Fibroblast of pulmonary artery (primary cell): ENCODE results near the gene ICAM3.
A peak's percentile ranks its signal among the peaks of the same experiment; 100 is the strongest.

Experiments
- DNase-seq: peaks from one replicate; pipeline ENCODE4 v3.0.0-alpha.2; 2010; ENCODE audit warnings: low read depth
- H3K4me3 ChIP-seq: replicated peaks from 2 replicates; pipeline ENCODE4 v1.5.1; 2011; ENCODE audit warnings: low read depth, mild to moderate bottlenecking, control low read depth, low read length, moderate library complexity
- TF ChIP-seq, protein P1 (sequence below): IDR thresholded peaks from 2 replicates; pipeline ENCODE4 v1.5.1; 2011; ENCODE audit warnings: mild to moderate bottlenecking, control low read depth, low read length, inconsistent platforms; ENCODE audit errors: missing control alignments

Gene ICAM3

DNA sequence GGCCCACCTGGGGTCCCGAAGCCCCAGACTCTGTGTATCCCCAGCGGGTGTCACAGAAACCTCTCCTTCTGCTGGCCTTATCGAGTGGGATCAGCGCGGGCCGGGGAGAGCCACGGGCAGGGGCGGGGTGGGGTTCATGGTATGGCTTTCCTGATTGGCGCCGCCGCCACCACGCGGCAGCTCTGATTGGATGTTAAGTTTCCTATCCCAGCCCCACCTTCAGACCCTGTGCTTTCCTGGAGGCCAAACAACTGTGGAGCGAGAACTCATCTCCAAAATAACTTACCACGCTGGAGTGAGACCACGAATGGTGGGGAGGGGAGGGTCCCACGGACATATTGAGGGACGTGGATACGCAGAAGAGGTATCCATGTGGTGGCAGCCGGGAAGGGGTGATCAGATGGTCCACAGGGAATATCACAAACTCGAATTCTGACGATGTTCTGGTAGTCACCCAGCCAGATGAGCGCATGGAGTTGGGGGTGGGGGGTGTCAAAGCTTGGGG is 50.7 kb downstream of the ICAM3 start:
- H3K4me3 ChIP-seq: peak overlapping the region; percentile 54
- peak; percentile 40 for DNase-seq
- TF ChIP-seq, protein P1, sequence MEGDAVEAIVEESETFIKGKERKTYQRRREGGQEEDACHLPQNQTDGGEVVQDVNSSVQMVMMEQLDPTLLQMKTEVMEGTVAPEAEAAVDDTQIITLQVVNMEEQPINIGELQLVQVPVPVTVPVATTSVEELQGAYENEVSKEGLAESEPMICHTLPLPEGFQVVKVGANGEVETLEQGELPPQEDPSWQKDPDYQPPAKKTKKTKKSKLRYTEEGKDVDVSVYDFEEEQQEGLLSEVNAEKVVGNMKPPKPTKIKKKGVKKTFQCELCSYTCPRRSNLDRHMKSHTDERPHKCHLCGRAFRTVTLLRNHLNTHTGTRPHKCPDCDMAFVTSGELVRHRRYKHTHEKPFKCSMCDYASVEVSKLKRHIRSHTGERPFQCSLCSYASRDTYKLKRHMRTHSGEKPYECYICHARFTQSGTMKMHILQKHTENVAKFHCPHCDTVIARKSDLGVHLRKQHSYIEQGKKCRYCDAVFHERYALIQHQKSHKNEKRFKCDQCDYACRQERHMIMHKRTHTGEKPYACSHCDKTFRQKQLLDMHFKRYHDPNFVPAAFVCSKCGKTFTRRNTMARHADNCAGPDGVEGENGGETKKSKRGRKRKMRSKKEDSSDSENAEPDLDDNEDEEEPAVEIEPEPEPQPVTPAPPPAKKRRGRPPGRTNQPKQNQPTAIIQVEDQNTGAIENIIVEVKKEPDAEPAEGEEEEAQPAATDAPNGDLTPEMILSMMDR: no peak

DNA sequence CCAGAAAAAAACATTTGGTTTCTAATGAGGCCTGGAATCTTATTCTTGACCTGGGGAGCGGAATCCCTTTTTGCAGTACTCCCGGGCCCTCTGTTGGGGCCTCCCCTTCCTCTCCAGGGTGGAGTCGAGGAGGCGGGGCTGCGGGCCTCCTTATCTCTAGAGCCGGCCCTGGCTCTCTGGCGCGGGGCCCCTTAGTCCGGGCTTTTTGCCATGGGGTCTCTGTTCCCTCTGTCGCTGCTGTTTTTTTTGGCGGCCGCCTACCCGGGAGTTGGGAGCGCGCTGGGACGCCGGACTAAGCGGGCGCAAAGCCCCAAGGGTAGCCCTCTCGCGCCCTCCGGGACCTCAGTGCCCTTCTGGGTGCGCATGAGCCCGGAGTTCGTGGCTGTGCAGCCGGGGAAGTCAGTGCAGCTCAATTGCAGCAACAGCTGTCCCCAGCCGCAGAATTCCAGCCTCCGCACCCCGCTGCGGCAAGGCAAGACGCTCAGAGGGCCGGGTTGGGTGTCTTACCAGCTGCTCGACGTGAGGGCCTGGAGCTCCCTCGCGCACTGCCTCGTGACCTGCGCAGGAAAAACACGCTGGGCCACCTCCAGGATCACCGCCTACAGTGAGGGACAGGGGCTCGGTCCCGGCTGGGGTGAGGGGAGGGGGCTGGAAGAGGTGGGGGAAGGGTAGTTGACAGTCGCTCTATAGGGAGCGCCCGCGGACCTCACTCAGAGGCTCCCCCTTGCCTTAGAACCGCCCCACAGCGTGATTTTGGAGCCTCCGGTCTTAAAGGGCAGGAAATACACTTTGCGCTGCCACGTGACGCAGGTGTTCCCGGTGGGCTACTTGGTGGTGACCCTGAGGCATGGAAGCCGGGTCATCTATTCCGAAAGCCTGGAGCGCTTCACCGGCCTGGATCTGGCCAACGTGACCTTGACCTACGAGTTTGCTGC is 52.4 kb downstream of the ICAM3 start, which contains the start of gene ICAM4:
Gene ICAM4, plus strand, starts transcription at position 153 of the 935 bp plus-strand sequence. Its CDS starts 58 bp downstream, at position 211.
- DNase-seq: peak; percentile 74
- peak within 1 kb of the TSS; percentile 12 for H3K4me3 ChIP-seq
- TF ChIP-seq, protein P1: no peak

DNA sequence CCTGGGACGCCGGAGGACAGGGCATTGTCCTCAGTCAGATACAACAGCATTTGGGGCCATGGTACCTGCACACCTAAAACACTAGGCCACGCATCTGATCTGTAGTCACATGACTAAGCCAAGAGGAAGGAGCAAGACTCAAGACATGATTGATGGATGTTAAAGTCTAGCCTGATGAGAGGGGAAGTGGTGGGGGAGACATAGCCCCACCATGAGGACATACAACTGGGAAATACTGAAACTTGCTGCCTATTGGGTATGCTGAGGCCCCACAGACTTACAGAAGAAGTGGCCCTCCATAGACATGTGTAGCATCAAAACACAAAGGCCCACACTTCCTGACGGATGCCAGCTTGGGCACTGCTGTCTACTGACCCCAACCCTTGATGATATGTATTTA is 54.0 kb downstream of the ICAM3 start:
- TF ChIP-seq, protein P1: no peak
- no peak overlapping the region for H3K4me3 ChIP-seq
- no peak for DNase-seq

DNA sequence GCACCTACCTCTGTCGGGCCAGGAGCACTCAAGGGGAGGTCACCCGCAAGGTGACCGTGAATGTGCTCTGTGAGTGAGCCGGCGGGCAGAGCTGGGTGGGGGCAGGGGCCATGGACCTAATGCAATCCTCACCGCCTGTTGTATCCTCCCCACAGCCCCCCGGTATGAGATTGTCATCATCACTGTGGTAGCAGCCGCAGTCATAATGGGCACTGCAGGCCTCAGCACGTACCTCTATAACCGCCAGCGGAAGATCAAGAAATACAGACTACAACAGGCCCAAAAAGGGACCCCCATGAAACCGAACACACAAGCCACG is 54.5 kb downstream of the ICAM3 start:
- no peak for DNase-seq
- TF ChIP-seq, protein P1: no peak
- H3K4me3 ChIP-seq: no peak overlapping the region

DNA sequence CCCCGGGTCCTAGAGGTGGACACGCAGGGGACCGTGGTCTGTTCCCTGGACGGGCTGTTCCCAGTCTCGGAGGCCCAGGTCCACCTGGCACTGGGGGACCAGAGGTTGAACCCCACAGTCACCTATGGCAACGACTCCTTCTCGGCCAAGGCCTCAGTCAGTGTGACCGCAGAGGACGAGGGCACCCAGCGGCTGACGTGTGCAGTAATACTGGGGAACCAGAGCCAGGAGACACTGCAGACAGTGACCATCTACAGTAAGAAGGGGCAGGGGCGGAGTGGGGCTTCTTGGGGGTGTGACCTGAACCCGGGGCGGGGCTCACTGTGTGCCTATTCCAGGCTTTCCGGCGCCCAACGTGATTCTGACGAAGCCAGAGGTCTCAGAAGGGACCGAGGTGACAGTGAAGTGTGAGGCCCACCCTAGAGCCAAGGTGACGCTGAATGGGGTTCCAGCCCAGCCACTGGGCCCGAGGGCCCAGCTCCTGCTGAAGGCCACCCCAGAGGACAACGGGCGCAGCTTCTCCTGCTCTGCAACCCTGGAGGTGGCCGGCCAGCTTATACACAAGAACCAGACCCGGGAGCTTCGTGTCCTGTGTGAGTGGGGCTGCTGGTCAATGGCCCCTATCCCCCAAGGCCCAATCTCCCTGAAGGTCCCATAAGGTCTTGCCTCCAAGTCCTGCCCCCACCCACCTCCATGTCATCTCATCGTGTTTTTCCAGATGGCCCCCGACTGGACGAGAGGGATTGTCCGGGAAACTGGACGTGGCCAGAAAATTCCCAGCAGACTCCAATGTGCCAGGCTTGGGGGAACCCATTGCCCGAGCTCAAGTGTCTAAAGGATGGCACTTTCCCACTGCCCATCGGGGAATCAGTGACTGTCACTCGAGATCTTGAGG is 55.1 kb downstream of the ICAM3 start:
- TF ChIP-seq, protein P1: no peak
- DNase-seq: no peak
- no peak overlapping the region for H3K4me3 ChIP-seq
